ENCODE data around the gene EFNA4.
A peak's percentile ranks its signal among the peaks of the same experiment; 100 is the strongest.

The EFNA4 gene

GRCh38 chr1:155077346-155077745, 13.8 kb downstream of the EFNA4 start:
- WGBS = 94% methylated on average over 3 of the region's 3 CpGs
- no peak for DNase-seq
- H3K9ac ChIP-seq (ENCODE audit: low read length) = no peak overlapping the region
- peaks cover 53 to 73% of the 10 kb centered on the region in 2 experiments for H3K27me3 ChIP-seq (ENCODE audit: control insufficient read depth in 1 of 2, insufficient read depth in 1 of 2, low read length in 2 of 2)
- no peak overlapping the region for H2BK5ac ChIP-seq (ENCODE audit: low read depth, low read length, poor library complexity, severe bottlenecking)
- peak overlapping the region in 1 of 2 experiments; percentile 18 for H3K23ac ChIP-seq (ENCODE audit: low read length in 2 of 2)
- H4K8ac ChIP-seq (ENCODE audit: low read length) = no peak overlapping the region
- no peak overlapping the region for H3K4ac ChIP-seq (ENCODE audit: low read depth in 1 of 2, low read length in 2 of 2)
- H3K27ac ChIP-seq (ENCODE audit: low read length, poor library complexity, severe bottlenecking) = no peak overlapping the region
- H3K14ac ChIP-seq (ENCODE audit: low read length in 2 of 2) = no peak overlapping the region
- no peak overlapping the region for H2BK12ac ChIP-seq (ENCODE audit: low read length in 2 of 2)
- H3K18ac ChIP-seq (ENCODE audit: low read depth in 1 of 2, low read length in 2 of 2) = no peak overlapping the region
- H3K4me3 ChIP-seq (ENCODE audit: insufficient read depth in 1 of 2, low read depth in 1 of 2, low read length in 2 of 2) = no peak overlapping the region
- H2AFZ ChIP-seq (ENCODE audit: low read depth, low read length) = no peak overlapping the region
- H3K36me3 ChIP-seq (ENCODE audit: control insufficient read depth in 1 of 2, insufficient read depth in 2 of 2, low read depth in 1 of 2, low read length in 2 of 2) = no peaks in the 10 kb centered on the region
- no peaks in the 10 kb centered on the region for H3K79me1 ChIP-seq (replicated peaks; ENCODE audit: low read length, poor library complexity, severe bottlenecking)
- H2BK15ac ChIP-seq (ENCODE audit: low read depth, poor library complexity, severe bottlenecking) = no peak overlapping the region
- H4K91ac ChIP-seq (ENCODE audit: low read length) = no peak overlapping the region
- no peaks in the 10 kb centered on the region for H3K9me3 ChIP-seq (ENCODE audit: control insufficient read depth, low read length)
- no peak overlapping the region for H3K4me2 ChIP-seq (ENCODE audit: low read length, poor library complexity, severe bottlenecking)
- no peak overlapping the region for H2BK120ac ChIP-seq (ENCODE audit: low read depth, low read length)
- H3K4me1 ChIP-seq (ENCODE audit: control insufficient read depth, insufficient read depth, low read depth, low read length) = peaks cover 38% of the 10 kb centered on the region
- no peak overlapping the region for H2AK5ac ChIP-seq (ENCODE audit: low read length, severe bottlenecking)

GRCh38 chr1:155077758-155078445, 14.4 kb downstream of the EFNA4 start:
- no peak overlapping the region for H2BK15ac ChIP-seq (ENCODE audit: low read depth, poor library complexity, severe bottlenecking)
- no peaks in the 10 kb centered on the region for H3K9me3 ChIP-seq (ENCODE audit: control insufficient read depth, low read length)
- H2AFZ ChIP-seq (ENCODE audit: low read depth, low read length) = no peak overlapping the region
- H3K36me3 ChIP-seq (ENCODE audit: control insufficient read depth in 1 of 2, insufficient read depth in 2 of 2, low read depth in 1 of 2, low read length in 2 of 2) = no peaks in the 10 kb centered on the region
- H3K23ac ChIP-seq (ENCODE audit: low read length in 2 of 2) = no peak overlapping the region
- H3K4me1 ChIP-seq (ENCODE audit: control insufficient read depth, insufficient read depth, low read depth, low read length) = peaks cover 42% of the 10 kb centered on the region
- peak overlapping the region in 1 of 2 experiments; percentile 8 for H2BK12ac ChIP-seq (ENCODE audit: low read length in 2 of 2)
- no peak overlapping the region for H2BK120ac ChIP-seq (ENCODE audit: low read depth, low read length)
- peak overlapping the region; percentile 21 for H3K9ac ChIP-seq (ENCODE audit: low read length)
- H3K27me3 ChIP-seq (ENCODE audit: control insufficient read depth in 1 of 2, insufficient read depth in 1 of 2, low read length in 2 of 2) = peaks cover 57 to 73% of the 10 kb centered on the region in 2 experiments
- H4K8ac ChIP-seq (ENCODE audit: low read length) = no peak overlapping the region
- WGBS = 70% methylated on average over 4 of the region's 4 CpGs
- no peak overlapping the region for H3K4me2 ChIP-seq (ENCODE audit: low read length, poor library complexity, severe bottlenecking)
- H3K4ac ChIP-seq (ENCODE audit: low read depth in 1 of 2, low read length in 2 of 2) = no peak overlapping the region
- H3K4me3 ChIP-seq (ENCODE audit: insufficient read depth in 1 of 2, low read depth in 1 of 2, low read length in 2 of 2) = peak overlapping the region in 1 of 2 experiments; percentile 55
- H4K91ac ChIP-seq (ENCODE audit: low read length) = no peak overlapping the region
- no peak overlapping the region for H2BK5ac ChIP-seq (ENCODE audit: low read depth, low read length, poor library complexity, severe bottlenecking)
- no peak overlapping the region for H2AK5ac ChIP-seq (ENCODE audit: low read length, severe bottlenecking)
- DNase-seq = no peak
- peak overlapping the region in 1 of 2 experiments; percentile 28 for H3K18ac ChIP-seq (ENCODE audit: low read depth in 1 of 2, low read length in 2 of 2)
- H3K79me1 ChIP-seq (replicated peaks; ENCODE audit: low read length, poor library complexity, severe bottlenecking) = no peaks in the 10 kb centered on the region
- no peak overlapping the region for H3K14ac ChIP-seq (ENCODE audit: low read length in 2 of 2)
- H3K27ac ChIP-seq (ENCODE audit: low read length, poor library complexity, severe bottlenecking) = no peak overlapping the region

GRCh38 chr1:155078469-155079209, 15.1 kb downstream of the EFNA4 start, which contains the start of gene EFNA3:
Gene EFNA3, plus strand, starts transcription at chr1:155078837. Its CDS starts 105 bp downstream, at chr1:155078942.
- H3K14ac ChIP-seq (ENCODE audit: low read length in 2 of 2) = no peak within 1 kb of the TSS
- H3K9ac ChIP-seq (ENCODE audit: low read length) = peak within 1 kb of the TSS; percentile 21
- peak within 1 kb of the TSS in 1 of 2 experiments; percentile 90 for H3K23ac ChIP-seq (ENCODE audit: low read length in 2 of 2)
- H4K91ac ChIP-seq (ENCODE audit: low read length) = peak within 1 kb of the TSS; percentile 18
- DNase-seq = peak; percentile 42
- H2BK120ac ChIP-seq (ENCODE audit: low read depth, low read length) = no peak within 1 kb of the TSS
- H3K36me3 ChIP-seq (ENCODE audit: control insufficient read depth in 1 of 2, insufficient read depth in 2 of 2, low read depth in 1 of 2, low read length in 2 of 2) = no peaks in the 10 kb centered on the region
- peak within 1 kb of the TSS; percentile 37 to 63 for H3K4me3 ChIP-seq (ENCODE audit: insufficient read depth in 1 of 2, low read depth in 1 of 2, low read length in 2 of 2)
- peak within 1 kb of the TSS in 1 of 2 experiments; percentile 8 for H2BK12ac ChIP-seq (ENCODE audit: low read length in 2 of 2)
- peak within 1 kb of the TSS; percentile 26 for H2BK5ac ChIP-seq (ENCODE audit: low read depth, low read length, poor library complexity, severe bottlenecking)
- no peak within 1 kb of the TSS for H2AK5ac ChIP-seq (ENCODE audit: low read length, severe bottlenecking)
- no peaks in the 10 kb centered on the region for H3K79me1 ChIP-seq (replicated peaks; ENCODE audit: low read length, poor library complexity, severe bottlenecking)
- peak within 1 kb of the TSS; percentile 31 for H2BK15ac ChIP-seq (ENCODE audit: low read depth, poor library complexity, severe bottlenecking)
- peak within 1 kb of the TSS; percentile 60 for H3K4me2 ChIP-seq (ENCODE audit: low read length, poor library complexity, severe bottlenecking)
- H3K27me3 ChIP-seq (ENCODE audit: control insufficient read depth in 1 of 2, insufficient read depth in 1 of 2, low read length in 2 of 2) = peaks cover 61 to 73% of the 10 kb centered on the region in 2 experiments
- peaks cover 45% of the 10 kb centered on the region for H3K4me1 ChIP-seq (ENCODE audit: control insufficient read depth, insufficient read depth, low read depth, low read length)
- H3K27ac ChIP-seq (ENCODE audit: low read length, poor library complexity, severe bottlenecking) = no peak within 1 kb of the TSS
- H2AFZ ChIP-seq (ENCODE audit: low read depth, low read length) = no peak within 1 kb of the TSS
- 3% methylated on average over 45 of the region's 59 CpGs for WGBS
- no peaks in the 10 kb centered on the region for H3K9me3 ChIP-seq (ENCODE audit: control insufficient read depth, low read length)
- peak within 1 kb of the TSS in 1 of 2 experiments; percentile 75 for H3K18ac ChIP-seq (ENCODE audit: low read depth in 1 of 2, low read length in 2 of 2)
- no peak within 1 kb of the TSS for H3K4ac ChIP-seq (ENCODE audit: low read depth in 1 of 2, low read length in 2 of 2)
- H4K8ac ChIP-seq (ENCODE audit: low read length) = no peak within 1 kb of the TSS

DNA sequence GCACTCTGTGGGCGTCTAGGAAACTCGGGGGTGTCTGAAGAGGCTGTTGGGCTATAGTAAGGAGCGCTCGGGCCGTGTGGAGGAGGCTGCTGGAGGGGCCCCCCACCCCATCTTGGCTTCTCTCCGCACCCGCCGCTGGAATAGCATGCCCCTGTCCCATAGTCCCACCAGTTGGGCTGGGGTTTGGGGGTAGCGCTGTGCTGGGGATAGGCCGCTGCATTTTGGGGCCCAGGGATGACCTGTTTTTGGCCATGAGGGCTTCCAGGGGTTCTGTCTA, 15.6 kb downstream of the EFNA4 start:
- Histone ChIP-seq H2BK12ac (ENCODE audit: low read length in 2 of 2) (no peak overlapping the region), H3K4ac (ENCODE audit: low read depth in 1 of 2, low read length in 2 of 2) (no peak overlapping the region)

More for the DNA sequence above, 15.6 kb downstream of the EFNA4 start:
- no peak overlapping the region for H3K9ac ChIP-seq (ENCODE audit: low read length)
- H2BK15ac ChIP-seq (ENCODE audit: low read depth, poor library complexity, severe bottlenecking) = peak overlapping the region; percentile 26
- H3K4me3 ChIP-seq (ENCODE audit: insufficient read depth in 1 of 2, low read depth in 1 of 2, low read length in 2 of 2) = peak overlapping the region in 1 of 2 experiments; percentile 63
- peaks cover 46% of the 10 kb centered on the region for H3K4me1 ChIP-seq (ENCODE audit: control insufficient read depth, insufficient read depth, low read depth, low read length)
- no peak overlapping the region for H2AFZ ChIP-seq (ENCODE audit: low read depth, low read length)
- H2BK5ac ChIP-seq (ENCODE audit: low read depth, low read length, poor library complexity, severe bottlenecking) = peak overlapping the region; percentile 26
- H2AK5ac ChIP-seq (ENCODE audit: low read length, severe bottlenecking) = no peak overlapping the region
- H3K23ac ChIP-seq (ENCODE audit: low read length in 2 of 2) = no peak overlapping the region
- DNase-seq = no peak
- H3K4me2 ChIP-seq (ENCODE audit: low read length, poor library complexity, severe bottlenecking) = peak overlapping the region; percentile 60
- H3K27me3 ChIP-seq (ENCODE audit: control insufficient read depth in 1 of 2, insufficient read depth in 1 of 2, low read length in 2 of 2) = peaks cover 66 to 74% of the 10 kb centered on the region in 2 experiments
- H3K36me3 ChIP-seq (ENCODE audit: control insufficient read depth in 1 of 2, insufficient read depth in 2 of 2, low read depth in 1 of 2, low read length in 2 of 2) = no peaks in the 10 kb centered on the region
- H2BK120ac ChIP-seq (ENCODE audit: low read depth, low read length) = no peak overlapping the region
- 5% methylated on average over 4 of the region's 10 CpGs for WGBS
- no peak overlapping the region for H3K27ac ChIP-seq (ENCODE audit: low read length, poor library complexity, severe bottlenecking)
- no peak overlapping the region for H3K18ac ChIP-seq (ENCODE audit: low read depth in 1 of 2, low read length in 2 of 2)
- H3K9me3 ChIP-seq (ENCODE audit: control insufficient read depth, low read length) = no peaks in the 10 kb centered on the region
- H4K8ac ChIP-seq (ENCODE audit: low read length) = no peak overlapping the region
- H3K14ac ChIP-seq (ENCODE audit: low read length in 2 of 2) = no peak overlapping the region
- H3K79me1 ChIP-seq (replicated peaks; ENCODE audit: low read length, poor library complexity, severe bottlenecking) = no peaks in the 10 kb centered on the region
- H4K91ac ChIP-seq (ENCODE audit: low read length) = no peak overlapping the region

Data from mesenchymal stem cell (in vitro differentiated cells and primary cell).